Activated CD8-positive, alpha-beta T cell treated with anti-CD3 and anti-CD28 coated beads for 36 hours (primary cell): ENCODE measurements around the gene SCO2. TPM values are rescaled to one million over a fixed set of nuclear protein-coding genes. Genes with fewer than 3 reads are reported as not detected.

Experiments
- ATAC-seq: fragments of 200-7000 bp; cut with Tn5 transposase; one replicate; pipeline ENCODE4 v1.10.0; 2021; ENCODE audit warnings: mild to moderate bottlenecking, moderate library complexity
- CTCF ChIA-PET: fragments of 350-600 bp; sonication (Branson Sonifier 250); formaldehyde crosslinking; loops from one replicate; lab custom pipeline; 2021; ENCODE audit warnings: antibody characterized with exemption; lab: Charles Lee
- POLR2A ChIA-PET: fragments of 350-600 bp; sonication (Branson Sonifier 250); formaldehyde crosslinking; loops from one replicate; lab custom pipeline; 2021; ENCODE audit warnings: antibody characterized with exemption; lab: Charles Lee
- DNase-seq: peaks from one replicate; pipeline ENCODE4 v3.0.0-alpha.2; 2020
- H3K27ac Mint-ChIP-seq: one replicate; pipeline ENCODE4 v1.8.0; 2021; ENCODE audit warnings: mild to moderate bottlenecking, mixed read lengths
- H3K27me3 Mint-ChIP-seq: one replicate; pipeline ENCODE4 v1.8.0; 2021; ENCODE audit warnings: mixed read lengths
- H3K36me3 Mint-ChIP-seq: one replicate; pipeline ENCODE4 v1.8.0; 2021; ENCODE audit warnings: low read depth, mixed read lengths
- H3K4me1 Mint-ChIP-seq: one replicate; pipeline ENCODE4 v1.8.0; 2021; ENCODE audit warnings: low read depth, mixed read lengths
- H3K4me3 Mint-ChIP-seq: one replicate; pipeline ENCODE4 v1.8.0; 2021; ENCODE audit warnings: mild to moderate bottlenecking, moderate library complexity, mixed read lengths
- H3K9me3 Mint-ChIP-seq: one replicate; pipeline ENCODE4 v1.8.0; 2021; ENCODE audit warnings: mixed read lengths
- intact Hi-C: fragments of 100-400 bp; cut with micrococcal nuclease; formaldehyde crosslinking; loops from one replicate; pipeline ENCODE4 v1.10.0; 2022
- total RNA-seq, 2 experiments: library from RNA; stranded (reverse); gene quantifications; one replicate each; pipeline ENCODE4 v1.2.3, GENCODE V29; 2021
- TF ChIP-seq, protein P1 (sequence below): fragments of 200-600 bp; IDR thresholded peaks from one replicate; pipeline ENCODE4 v1.8.0; 2022; ENCODE audit warnings: antibody characterized with exemption, mild to moderate bottlenecking

SCO2 gene
- total RNA-seq, 2 experiments from 2014 or later = 2.7 TPM; not detected in 1

DNA sequence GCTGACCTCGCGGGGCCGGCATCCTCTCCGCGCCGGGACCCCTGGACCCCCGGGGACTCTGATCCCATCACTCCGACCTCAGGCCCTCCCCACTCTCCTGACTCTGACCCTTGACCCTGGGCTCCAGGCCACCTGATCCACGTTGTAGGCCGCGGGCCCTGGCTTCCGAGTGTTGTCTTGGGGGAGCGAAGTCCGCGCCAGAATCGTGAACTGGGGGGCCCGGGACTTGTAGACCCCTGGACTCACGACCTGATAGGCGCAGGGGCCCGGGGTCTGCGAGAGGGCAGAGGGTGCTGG is 5.1 kb upstream of the SCO2 start:
- Mint-ChIP-seq H3K4me3 (peak overlapping the region; percentile 89), H3K9me3 (no peaks in the 10 kb centered on the region), H3K27me3 (no peaks in the 10 kb centered on the region), H3K27ac (peak overlapping the region; percentile 98), H3K4me1 (peaks cover 36% of the 10 kb centered on the region), H3K36me3 (peaks cover 20% of the 10 kb centered on the region)
- no peak for DNase-seq
- ChIA-PET CTCF (no interaction called here), POLR2A (interaction anchor here (0.6 to 2.9 kb wide), 4 partner anchors 10 to 61 kb away, joined by 3 to 20 read pairs (median 8); no protein-coding TSS in a partner anchor)
- intact Hi-C loops = no loop called here
- peak; percentile 3 for ATAC-seq
- TF ChIP-seq, protein P1, sequence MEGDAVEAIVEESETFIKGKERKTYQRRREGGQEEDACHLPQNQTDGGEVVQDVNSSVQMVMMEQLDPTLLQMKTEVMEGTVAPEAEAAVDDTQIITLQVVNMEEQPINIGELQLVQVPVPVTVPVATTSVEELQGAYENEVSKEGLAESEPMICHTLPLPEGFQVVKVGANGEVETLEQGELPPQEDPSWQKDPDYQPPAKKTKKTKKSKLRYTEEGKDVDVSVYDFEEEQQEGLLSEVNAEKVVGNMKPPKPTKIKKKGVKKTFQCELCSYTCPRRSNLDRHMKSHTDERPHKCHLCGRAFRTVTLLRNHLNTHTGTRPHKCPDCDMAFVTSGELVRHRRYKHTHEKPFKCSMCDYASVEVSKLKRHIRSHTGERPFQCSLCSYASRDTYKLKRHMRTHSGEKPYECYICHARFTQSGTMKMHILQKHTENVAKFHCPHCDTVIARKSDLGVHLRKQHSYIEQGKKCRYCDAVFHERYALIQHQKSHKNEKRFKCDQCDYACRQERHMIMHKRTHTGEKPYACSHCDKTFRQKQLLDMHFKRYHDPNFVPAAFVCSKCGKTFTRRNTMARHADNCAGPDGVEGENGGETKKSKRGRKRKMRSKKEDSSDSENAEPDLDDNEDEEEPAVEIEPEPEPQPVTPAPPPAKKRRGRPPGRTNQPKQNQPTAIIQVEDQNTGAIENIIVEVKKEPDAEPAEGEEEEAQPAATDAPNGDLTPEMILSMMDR = no peak

DNA sequence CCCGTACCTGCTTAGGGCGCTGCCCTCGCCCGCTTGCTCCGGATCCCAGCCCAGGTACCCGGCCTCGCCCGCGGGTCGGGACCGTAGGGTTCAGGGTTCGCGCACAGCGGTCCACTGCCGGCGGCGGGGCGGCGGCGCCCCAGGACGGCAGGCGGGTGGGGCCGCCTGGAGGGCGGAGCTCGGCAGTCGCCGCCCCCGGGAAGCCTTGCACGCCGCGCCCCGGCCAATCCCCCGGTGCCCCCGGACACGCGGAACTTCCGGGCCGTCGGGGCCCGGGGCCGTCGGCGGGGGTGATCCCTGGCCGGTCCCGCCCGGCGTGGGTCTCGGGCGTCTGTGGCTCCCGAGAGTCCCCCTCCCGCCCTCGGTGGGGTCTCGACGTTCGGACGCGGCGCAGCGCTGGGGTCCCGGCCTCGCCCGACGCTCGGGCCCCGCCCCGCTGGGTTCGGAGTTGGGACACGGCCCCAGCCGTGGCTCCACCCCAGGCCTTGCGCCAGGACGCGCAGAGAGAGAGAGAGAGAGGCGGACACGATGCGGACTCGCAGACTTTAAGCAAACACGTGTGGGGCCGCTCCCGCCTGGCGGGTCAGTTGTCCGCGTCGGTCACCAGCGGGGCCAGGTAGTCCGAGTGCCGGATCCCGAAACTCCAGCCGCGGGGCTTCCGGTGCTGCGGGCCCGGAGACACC is 4.6 kb upstream of the SCO2 start, which contains the start of gene TYMP:
Gene TYMP, minus strand, starts transcription at position 116 of the 683 bp plus-strand sequence. CDS start 303 bp downstream, outside the sequence.
- peaks cover 20% of the 10 kb centered on the region for H3K36me3 Mint-ChIP-seq
- ChIA-PET POLR2A (interaction anchor here (1.4 to 6.7 kb wide), 6 partner anchors 9 to 91 kb away, joined by 3 to 175 read pairs (median 11); partner anchors contain the start of genes CHKB, CPT1B and KLHDC7B), CTCF (interaction anchor here (1.0 to 2.5 kb wide), 5 partner anchors 9 to 91 kb away, joined by 3 to 13 read pairs (median 5); partner anchors contain the start of genes LMF2, NCAPH2 and SYCE3)
- H3K27me3 Mint-ChIP-seq = no peaks in the 10 kb centered on the region
- TF ChIP-seq, protein P1 = no peak
- H3K27ac Mint-ChIP-seq = peak within 1 kb of the TSS; percentile 98
- intact Hi-C loops = loop anchor here (5.0 kb wide), 1 partner anchor 52 kb away; the partner anchor contains the start of gene CHKB
- H3K9me3 Mint-ChIP-seq = no peaks in the 10 kb centered on the region
- DNase-seq (peak; percentile 75), ATAC-seq (peak; percentile 9)
- peak within 1 kb of the TSS; percentile 94 for H3K4me3 Mint-ChIP-seq
- peaks cover 36% of the 10 kb centered on the region for H3K4me1 Mint-ChIP-seq

DNA sequence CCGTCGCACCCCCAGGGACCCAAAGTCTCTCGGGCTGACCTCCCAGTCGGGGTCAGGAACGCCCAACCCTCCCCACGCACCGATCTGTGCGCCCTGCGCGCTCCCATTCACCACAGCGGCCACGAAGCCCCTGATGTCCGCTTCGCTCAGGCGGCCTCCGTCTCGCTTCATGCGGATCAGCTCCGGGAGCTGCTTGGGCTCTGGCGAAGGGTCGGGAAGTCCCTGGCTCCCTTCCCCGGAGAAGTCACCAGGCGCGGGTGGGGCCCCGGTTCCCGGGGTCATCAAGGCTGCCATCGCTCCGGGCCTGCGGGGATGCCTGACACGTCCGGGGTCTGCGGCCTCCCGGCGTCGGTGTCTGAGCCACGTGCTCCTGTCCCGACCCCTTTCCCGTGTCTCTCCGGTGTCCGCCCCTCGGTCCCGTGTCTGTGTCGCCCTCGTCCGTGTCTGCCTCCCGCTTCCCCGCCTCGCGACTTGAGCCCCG is 4.1 kb upstream of the SCO2 start:
- TF ChIP-seq, protein P1 = no peak
- intact Hi-C loops = loop anchor here (5.0 kb wide), 1 partner anchor 53 kb away; the partner anchor contains the start of gene CHKB
- CTCF ChIA-PET = interaction anchor here (0.9 to 2.5 kb wide), 6 partner anchors 10 to 92 kb away, joined by 3 to 13 read pairs (median 4); partner anchors contain the start of genes LMF2, NCAPH2 and SYCE3
- no peak for ATAC-seq
- no peak for DNase-seq
- H3K27ac Mint-ChIP-seq = peak overlapping the region; percentile 76
- H3K4me3 Mint-ChIP-seq = peak overlapping the region; percentile 94
- peaks cover 38% of the 10 kb centered on the region for H3K4me1 Mint-ChIP-seq
- POLR2A ChIA-PET = interaction anchor here (1.4 to 6.7 kb wide), 6 partner anchors 9 to 91 kb away, joined by 3 to 175 read pairs (median 11); partner anchors contain the start of genes CHKB, CPT1B and KLHDC7B
- H3K27me3 Mint-ChIP-seq = no peaks in the 10 kb centered on the region
- peaks cover 26% of the 10 kb centered on the region for H3K36me3 Mint-ChIP-seq
- H3K9me3 Mint-ChIP-seq = no peaks in the 10 kb centered on the region

DNA sequence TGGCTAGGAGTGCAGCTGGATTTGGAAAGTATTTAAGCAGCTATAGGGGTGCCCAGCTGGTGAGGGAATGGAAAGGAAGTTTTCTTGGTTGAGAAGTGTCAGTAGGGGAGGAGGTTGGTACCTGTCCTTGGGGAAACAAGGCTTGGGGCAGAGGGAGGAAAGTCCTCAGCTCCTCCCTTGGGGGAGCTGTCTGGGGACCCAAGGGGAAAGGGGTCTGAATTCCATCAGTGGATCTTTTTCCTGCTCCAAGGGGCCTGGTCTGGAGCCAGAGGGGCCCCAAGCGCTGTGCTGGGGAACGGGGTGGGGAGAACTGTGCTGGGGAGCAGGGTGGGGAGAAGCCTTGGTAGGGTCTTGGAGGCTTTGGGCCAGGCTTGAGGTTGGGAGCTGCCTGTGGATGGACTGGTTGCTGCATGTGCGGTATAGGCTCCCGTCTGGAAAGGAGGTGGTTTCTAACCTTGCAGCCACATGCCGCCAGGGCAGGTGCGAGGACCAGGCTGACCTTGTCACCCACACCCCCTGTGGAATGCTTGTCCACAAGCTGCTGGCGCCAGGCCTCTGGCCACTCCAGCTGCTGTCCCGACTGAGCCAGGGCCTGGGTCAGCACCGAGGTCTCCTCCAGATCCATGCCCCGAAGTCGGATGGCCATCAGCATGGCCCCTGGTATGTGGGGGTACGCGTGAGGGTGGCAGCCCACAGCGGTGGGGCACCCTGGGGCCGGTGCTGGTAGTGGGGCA is 3.5 kb upstream of the SCO2 start:
- Mint-ChIP-seq H3K4me1 (peaks cover 37% of the 10 kb centered on the region), H3K36me3 (peaks cover 27% of the 10 kb centered on the region)

More for the DNA sequence above, 3.5 kb upstream of the SCO2 start:
- TF ChIP-seq, protein P1 = no peak
- Mint-ChIP-seq H3K27ac (peak overlapping the region; percentile 76), H3K27me3 (no peaks in the 10 kb centered on the region), H3K4me3 (peak overlapping the region; percentile 94), H3K9me3 (no peaks in the 10 kb centered on the region)
- no peak for DNase-seq
- intact Hi-C loops = loop anchor here (5.0 kb wide), 1 partner anchor 53 kb away; the partner anchor contains the start of gene CHKB
- ATAC-seq = no peak
- POLR2A ChIA-PET = interaction anchor here (1.0 to 6.7 kb wide), 10 partner anchors 10 to 92 kb away, joined by 3 to 175 read pairs (median 11); partner anchors contain the start of genes CHKB, CPT1B, KLHDC7B and LMF2
- CTCF ChIA-PET = interaction anchor here (0.9 to 2.5 kb wide), 3 partner anchors 19 to 34 kb away, joined by 3 to 13 read pairs (median 5); partner anchors contain the start of gene SYCE3
